Astrocyte of the cerebellum (primary cell): ENCODE measurements around the gene TPRA1.

Experiments used
- DNase-seq: peaks from one replicate; pipeline ENCODE4 v3.0.0-alpha.2; 2011; ENCODE audit warnings: low read depth
- H3K4me3 ChIP-seq: 2 replicates; pipeline ENCODE4 v1.5.1; 2011; ENCODE audit warnings: mild to moderate bottlenecking, low read depth, low read length, moderate library complexity
- CTCF ChIP-seq: IDR thresholded peaks from 2 replicates; pipeline ENCODE4 v1.5.1; 2012; ENCODE audit warnings: low read length, low read depth, moderate library complexity, mild to moderate bottlenecking; ENCODE audit errors: missing control alignments
- in situ Hi-C: cut with HindIII; loops from 2 replicates; pipeline ENCODE4 v1.10.0; 2017; ENCODE audit warnings: low sequenced_read_pairs

Gene TPRA1

GRCh38 chr3:127536830-127537812, 53.4 kb downstream of the TPRA1 start:
- no peak overlapping the region for H3K4me3 ChIP-seq
- TF ChIP-seq CTCF, result no peak
- DNase-seq, result no peak
- in situ Hi-C loops, result no loop called here

GRCh38 chr3:127535901-127536829, 54.4 kb downstream of the TPRA1 start:
- in situ Hi-C loops, result no loop called here
- no peak for TF ChIP-seq CTCF
- no peak for DNase-seq
- no peak overlapping the region for H3K4me3 ChIP-seq

DNA sequence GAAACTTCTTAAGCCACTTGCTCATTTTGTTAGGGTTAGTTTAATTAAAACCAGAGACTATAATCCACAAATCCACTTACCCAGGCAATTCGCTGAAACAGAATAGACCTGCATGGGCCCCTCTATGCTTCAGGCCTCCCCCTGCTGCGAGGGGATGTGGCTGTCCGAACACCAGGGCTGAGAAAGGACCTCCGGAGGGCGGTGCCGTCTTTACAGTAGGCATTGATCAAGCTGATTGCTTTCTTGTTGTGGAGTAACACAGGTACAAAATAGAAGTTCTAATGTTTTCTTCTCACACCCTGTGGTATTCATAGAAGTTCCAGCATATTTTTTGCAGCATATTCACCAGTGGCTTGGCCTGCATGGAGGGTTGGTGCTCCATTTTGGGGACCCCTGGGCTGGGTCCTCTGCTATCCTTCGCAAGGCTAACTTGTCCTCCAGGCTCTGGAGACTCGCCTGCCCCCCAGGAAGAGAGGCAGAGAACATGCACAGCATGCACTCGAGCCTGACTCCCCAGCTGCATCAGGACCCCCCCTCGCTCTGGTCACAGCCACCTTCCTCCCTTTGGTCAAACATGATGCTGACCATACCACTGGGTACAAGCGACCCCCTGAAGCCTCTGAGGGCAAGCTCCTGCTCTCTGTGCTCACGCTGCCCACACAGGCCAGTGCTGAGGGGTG, 55.3 kb downstream of the TPRA1 start:
- DNase-seq, result no peak
- H3K4me3 ChIP-seq, result no peak overlapping the region
- in situ Hi-C loops, result no loop called here
- no peak for TF ChIP-seq CTCF

DNA sequence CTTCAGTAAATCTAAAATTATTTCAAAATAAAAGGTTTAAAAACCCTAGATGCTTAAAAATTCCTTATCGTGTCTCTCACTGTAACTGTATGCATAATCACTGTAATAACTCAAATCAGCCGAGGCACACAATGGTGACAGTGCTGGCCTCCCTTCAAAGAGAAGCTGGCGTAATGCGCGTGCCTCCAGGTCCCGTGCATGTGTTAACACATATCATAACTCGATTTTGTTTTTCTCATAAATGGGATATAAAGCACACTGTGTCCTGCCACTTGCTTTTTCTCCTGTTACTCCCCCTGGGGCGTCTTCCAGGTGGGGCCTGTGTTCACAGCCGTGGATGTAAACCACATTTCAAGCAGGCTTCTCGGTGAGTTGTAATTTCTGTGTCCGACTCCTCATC, 56.0 kb downstream of the TPRA1 start:
- in situ Hi-C loops, result no loop called here
- no peak for TF ChIP-seq CTCF
- no peak overlapping the region for H3K4me3 ChIP-seq

GRCh38 chr3:127534161-127534451, 56.4 kb downstream of the TPRA1 start:
- TF ChIP-seq CTCF, result no peak
- DNase-seq, result no peak
- in situ Hi-C loops, result no loop called here
- no peak overlapping the region for H3K4me3 ChIP-seq

More for the DNA sequence above, 56.0 kb downstream of the TPRA1 start:
- no peak for DNase-seq
